Nephron (organoid): ENCODE results near the gene CKAP5.

Experiments
- H3K27ac Mint-ChIP-seq, 3 experiments: 2 replicates each; pipeline ENCODE4 v1.8.0; 2020; ENCODE audit warnings: mixed read lengths in 3 of 3, mild to moderate bottlenecking in 2 of 3, moderate library complexity in 1 of 3
- H3K27me3 Mint-ChIP-seq: 2 replicates; pipeline ENCODE4 v1.8.0; 2021; ENCODE audit warnings: low read depth, mild to moderate bottlenecking, moderate library complexity, mixed read lengths
- H3K36me3 Mint-ChIP-seq: 2 replicates; pipeline ENCODE4 v1.8.0; 2020; ENCODE audit warnings: low read depth, mixed read lengths
- H3K4me1 Mint-ChIP-seq: 2 replicates; pipeline ENCODE4 v1.8.0; 2020; ENCODE audit warnings: mixed read lengths
- H3K4me3 Mint-ChIP-seq, 3 experiments: 2 replicates each; pipeline ENCODE4 v1.8.0; 2020; ENCODE audit warnings: mild to moderate bottlenecking in 3 of 3, mixed read lengths in 3 of 3, moderate library complexity in 2 of 3
- H3K9me3 Mint-ChIP-seq: 2 replicates; pipeline ENCODE4 v1.8.0; 2020; ENCODE audit warnings: mixed read lengths
- CTCF ChIP-seq, 3 experiments: fragments of 200-600 bp; sonication (generic); IDR thresholded peaks; one replicate each; pipeline ENCODE4 v1.5.0; 2021; ENCODE audit warnings: antibody characterized with exemption in 3 of 3; ENCODE audit not compliant: unreplicated experiment in 3 of 3

The CKAP5 gene

DNA sequence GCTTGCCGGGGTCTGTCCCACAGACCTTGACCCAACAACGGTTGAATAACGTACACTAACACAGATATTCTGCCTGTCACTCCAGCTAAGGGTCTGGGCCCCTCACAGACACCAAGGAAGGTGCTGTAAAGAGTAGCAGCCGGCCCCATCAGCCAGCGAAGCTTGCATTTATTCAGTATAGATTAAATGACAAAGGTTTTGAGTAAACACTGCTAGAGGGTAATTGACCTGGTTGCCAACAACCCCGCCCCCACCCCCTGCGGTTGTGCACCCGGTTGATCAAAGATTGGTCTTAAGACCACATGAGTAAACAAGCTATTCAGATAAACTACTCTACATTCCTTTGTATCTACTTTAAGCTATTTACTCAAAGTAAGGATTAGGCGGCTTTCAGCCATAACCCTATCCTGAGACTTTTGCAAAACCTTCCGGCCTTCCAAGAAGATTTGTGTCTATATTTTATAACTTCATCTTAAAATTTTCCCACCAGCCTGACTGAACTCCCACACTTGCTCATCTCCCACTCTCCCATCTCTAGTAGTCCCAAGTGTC is 4.8 kb upstream of the CKAP5 start:
- H3K36me3 Mint-ChIP-seq, result no peaks in the 10 kb centered on the region

GRCh38 chr11:46849631-46850030 is 3.6 kb upstream of the CKAP5 start:
- Mint-ChIP-seq H3K27ac (no peak overlapping the region), H3K4me1 (peaks cover 11% of the 10 kb centered on the region), H3K36me3 (no peaks in the 10 kb centered on the region), H3K9me3 (no peaks in the 10 kb centered on the region), H3K27me3 (no peaks in the 10 kb centered on the region), H3K4me3 (no peak overlapping the region)
- TF ChIP-seq CTCF (IDR thresholded peaks at IDR 0.05; ENCODE audit: unreplicated experiment in 3 of 3), result no peak

More for the DNA sequence above, 4.8 kb upstream of the CKAP5 start:
- H3K4me3 Mint-ChIP-seq, result no peak overlapping the region
- H3K9me3 Mint-ChIP-seq, result no peaks in the 10 kb centered on the region
- no peaks in the 10 kb centered on the region for H3K27me3 Mint-ChIP-seq
- peak overlapping the region in 1 of 3 experiments; percentile 46 for H3K27ac Mint-ChIP-seq
- TF ChIP-seq CTCF (IDR thresholded peaks at IDR 0.05; ENCODE audit: unreplicated experiment in 3 of 3), result no peak
- H3K4me1 Mint-ChIP-seq, result peaks cover 5% of the 10 kb centered on the region

GRCh38 chr11:46846510-46846830 is 390 bp upstream of the CKAP5 start:
- Mint-ChIP-seq H3K9me3 (no peaks in the 10 kb centered on the region), H3K27me3 (no peaks in the 10 kb centered on the region), H3K4me3 (peak overlapping the region; percentile 99 to 100 (median 99)), H3K27ac (peak overlapping the region; percentile 65 to 99 (median 97)), H3K36me3 (peaks cover 7% of the 10 kb centered on the region), H3K4me1 (peaks cover 29% of the 10 kb centered on the region)
- TF ChIP-seq CTCF (IDR thresholded peaks at IDR 0.05; ENCODE audit: unreplicated experiment in 3 of 3), result no peak

- no peak for TF ChIP-seq CTCF (IDR thresholded peaks at IDR 0.05; ENCODE audit: unreplicated experiment in 3 of 3)
- Mint-ChIP-seq H3K4me1 (peaks cover 29% of the 10 kb centered on the region), H3K27ac (peak overlapping the region; percentile 65 to 94 (median 92)), H3K9me3 (no peaks in the 10 kb centered on the region), H3K36me3 (peaks cover 7% of the 10 kb centered on the region), H3K27me3 (no peaks in the 10 kb centered on the region), H3K4me3 (peak overlapping the region; percentile 86 to 96 (median 94))
These were observed 690 bp downstream of the CKAP5 start for GRCh38 chr11:46845440-46845739.

GRCh38 chr11:46840116-46840515 is 6.0 kb downstream of the CKAP5 start:
- TF ChIP-seq CTCF (IDR thresholded peaks at IDR 0.05; ENCODE audit: unreplicated experiment in 3 of 3), result no peak
- no peak overlapping the region for H3K27ac Mint-ChIP-seq

DNA sequence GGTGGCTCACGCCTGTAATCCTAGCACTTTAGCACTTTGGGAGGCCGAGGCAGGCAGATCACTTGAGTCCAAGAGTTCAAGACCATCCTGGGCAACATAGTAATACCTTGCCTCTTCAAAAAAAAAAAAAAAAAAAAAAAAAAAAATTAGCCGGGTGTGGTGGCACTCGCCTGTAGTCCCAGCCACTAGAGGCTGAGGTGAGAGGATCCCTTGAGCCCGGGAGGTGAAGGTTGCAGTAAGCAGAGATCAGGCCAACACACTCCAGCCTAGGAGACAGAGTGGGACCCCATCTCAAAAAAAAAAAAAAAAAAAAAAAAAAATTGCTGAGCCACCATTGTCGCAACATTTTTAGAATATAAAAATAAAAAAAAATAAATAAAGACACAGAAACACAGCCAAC is 7.6 kb downstream of the CKAP5 start:
- no peak for TF ChIP-seq CTCF (IDR thresholded peaks at IDR 0.05; ENCODE audit: unreplicated experiment in 3 of 3)
- no peak overlapping the region for H3K27ac Mint-ChIP-seq
- no peaks in the 10 kb centered on the region for H3K9me3 Mint-ChIP-seq
- peaks cover 7% of the 10 kb centered on the region for H3K36me3 Mint-ChIP-seq
- peaks cover 13% of the 10 kb centered on the region for H3K4me1 Mint-ChIP-seq
- no peak overlapping the region for H3K4me3 Mint-ChIP-seq
- no peaks in the 10 kb centered on the region for H3K27me3 Mint-ChIP-seq

More at GRCh38 chr11:46840116-46840515, 6.0 kb downstream of the CKAP5 start:
- Mint-ChIP-seq H3K4me3 (no peak overlapping the region), H3K9me3 (no peaks in the 10 kb centered on the region), H3K36me3 (peaks cover 7% of the 10 kb centered on the region), H3K4me1 (peaks cover 20% of the 10 kb centered on the region), H3K27me3 (no peaks in the 10 kb centered on the region)
